HL-60 (cell line): Measurements from ENCODE around the gene LMTK2.

ENCODE experiments used
- DNase-seq, 2 experiments: peaks; one replicate each; pipeline ENCODE4 v3.0.0-alpha.2; 2010 to 2020; ENCODE audit warnings: low read depth in 1 of 2, low spot score in 1 of 2
- H3K27ac ChIP-seq: fragments of 250-450 bp; sonication (Bioruptor Pico); replicated peaks from 2 replicates; pipeline ENCODE4 v1.5.1; 2020; ENCODE audit warnings: mild to moderate bottlenecking, moderate library complexity
- H3K27me3 ChIP-seq: fragments of 250-450 bp; sonication (Bioruptor Pico); 2 replicates; pipeline ENCODE4 v1.5.1; 2021; ENCODE audit warnings: mild to moderate bottlenecking, moderate library complexity; ENCODE audit not compliant: insufficient read depth, poor library complexity, severe bottlenecking
- H3K4me3 ChIP-seq: replicated peaks from 2 replicates; pipeline ENCODE4 v1.5.1; 2011; ENCODE audit warnings: mild to moderate bottlenecking, control low read depth, low read length; ENCODE audit not compliant: insufficient read depth
- GABPA ChIP-seq: IDR thresholded peaks from 2 replicates; pipeline ENCODE4 v1.6.1; 2012; ENCODE audit warnings: low read depth
- POLR2AphosphoS5 ChIP-seq: IDR thresholded peaks from 2 replicates; pipeline ENCODE4 v1.6.1; 2012; ENCODE audit warnings: low read depth
- SPI1 ChIP-seq: IDR thresholded peaks from 2 replicates; pipeline ENCODE4 v1.6.1; 2012; ENCODE audit warnings: low read depth, mild to moderate bottlenecking, borderline replicate concordance
- TF ChIP-seq, protein P1 (sequence below): IDR thresholded peaks from 2 replicates; pipeline ENCODE4 v1.6.1; 2012; ENCODE audit warnings: low read depth; ENCODE audit not compliant: insufficient replicate concordance
- TF ChIP-seq, protein P2 (sequence below): IDR thresholded peaks from one replicate; pipeline ENCODE4 v1.5.1; 2011; ENCODE audit warnings: low read length, control low read depth, inconsistent platforms; ENCODE audit not compliant: insufficient read depth

LMTK2 gene

DNA sequence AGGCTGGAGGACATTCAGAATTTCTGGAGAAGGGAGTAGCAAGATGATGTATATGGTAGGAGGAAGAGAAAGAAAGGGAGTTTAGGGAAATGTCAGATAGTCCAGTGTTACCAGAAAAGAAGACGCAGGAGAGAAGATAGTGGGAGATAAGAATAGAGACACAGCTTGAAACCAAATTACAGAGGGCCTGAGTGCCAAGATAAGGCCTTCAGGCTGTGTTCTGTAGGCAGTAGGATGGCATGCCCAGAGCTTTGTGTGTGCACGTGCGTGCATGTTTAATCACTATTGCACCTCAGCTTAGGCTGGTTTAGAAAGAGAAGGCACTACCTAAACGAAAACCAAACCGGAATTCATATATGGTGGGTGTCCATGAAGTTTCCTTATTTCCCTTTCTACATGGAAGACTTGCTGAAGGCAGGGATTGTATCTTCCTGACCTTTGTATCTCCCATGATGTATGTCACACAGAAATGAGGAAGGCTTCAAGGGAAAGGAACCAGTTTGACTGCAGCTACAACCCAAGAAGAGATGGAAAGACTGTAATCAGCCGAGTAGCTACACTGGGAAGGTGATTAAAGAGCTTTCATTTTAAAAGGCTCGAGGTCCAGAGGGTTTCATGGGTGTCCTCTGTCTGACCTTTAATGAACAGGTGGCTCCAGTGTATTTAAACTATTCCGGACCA, 68.7 kb downstream of the LMTK2 start:
- TF ChIP-seq SPI1 (no peak), GABPA (no peak), POLR2AphosphoS5 (no peak)
- TF ChIP-seq, protein P1, sequence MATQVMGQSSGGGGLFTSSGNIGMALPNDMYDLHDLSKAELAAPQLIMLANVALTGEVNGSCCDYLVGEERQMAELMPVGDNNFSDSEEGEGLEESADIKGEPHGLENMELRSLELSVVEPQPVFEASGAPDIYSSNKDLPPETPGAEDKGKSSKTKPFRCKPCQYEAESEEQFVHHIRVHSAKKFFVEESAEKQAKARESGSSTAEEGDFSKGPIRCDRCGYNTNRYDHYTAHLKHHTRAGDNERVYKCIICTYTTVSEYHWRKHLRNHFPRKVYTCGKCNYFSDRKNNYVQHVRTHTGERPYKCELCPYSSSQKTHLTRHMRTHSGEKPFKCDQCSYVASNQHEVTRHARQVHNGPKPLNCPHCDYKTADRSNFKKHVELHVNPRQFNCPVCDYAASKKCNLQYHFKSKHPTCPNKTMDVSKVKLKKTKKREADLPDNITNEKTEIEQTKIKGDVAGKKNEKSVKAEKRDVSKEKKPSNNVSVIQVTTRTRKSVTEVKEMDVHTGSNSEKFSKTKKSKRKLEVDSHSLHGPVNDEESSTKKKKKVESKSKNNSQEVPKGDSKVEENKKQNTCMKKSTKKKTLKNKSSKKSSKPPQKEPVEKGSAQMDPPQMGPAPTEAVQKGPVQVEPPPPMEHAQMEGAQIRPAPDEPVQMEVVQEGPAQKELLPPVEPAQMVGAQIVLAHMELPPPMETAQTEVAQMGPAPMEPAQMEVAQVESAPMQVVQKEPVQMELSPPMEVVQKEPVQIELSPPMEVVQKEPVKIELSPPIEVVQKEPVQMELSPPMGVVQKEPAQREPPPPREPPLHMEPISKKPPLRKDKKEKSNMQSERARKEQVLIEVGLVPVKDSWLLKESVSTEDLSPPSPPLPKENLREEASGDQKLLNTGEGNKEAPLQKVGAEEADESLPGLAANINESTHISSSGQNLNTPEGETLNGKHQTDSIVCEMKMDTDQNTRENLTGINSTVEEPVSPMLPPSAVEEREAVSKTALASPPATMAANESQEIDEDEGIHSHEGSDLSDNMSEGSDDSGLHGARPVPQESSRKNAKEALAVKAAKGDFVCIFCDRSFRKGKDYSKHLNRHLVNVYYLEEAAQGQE = no peak
- TF ChIP-seq, protein P2, sequence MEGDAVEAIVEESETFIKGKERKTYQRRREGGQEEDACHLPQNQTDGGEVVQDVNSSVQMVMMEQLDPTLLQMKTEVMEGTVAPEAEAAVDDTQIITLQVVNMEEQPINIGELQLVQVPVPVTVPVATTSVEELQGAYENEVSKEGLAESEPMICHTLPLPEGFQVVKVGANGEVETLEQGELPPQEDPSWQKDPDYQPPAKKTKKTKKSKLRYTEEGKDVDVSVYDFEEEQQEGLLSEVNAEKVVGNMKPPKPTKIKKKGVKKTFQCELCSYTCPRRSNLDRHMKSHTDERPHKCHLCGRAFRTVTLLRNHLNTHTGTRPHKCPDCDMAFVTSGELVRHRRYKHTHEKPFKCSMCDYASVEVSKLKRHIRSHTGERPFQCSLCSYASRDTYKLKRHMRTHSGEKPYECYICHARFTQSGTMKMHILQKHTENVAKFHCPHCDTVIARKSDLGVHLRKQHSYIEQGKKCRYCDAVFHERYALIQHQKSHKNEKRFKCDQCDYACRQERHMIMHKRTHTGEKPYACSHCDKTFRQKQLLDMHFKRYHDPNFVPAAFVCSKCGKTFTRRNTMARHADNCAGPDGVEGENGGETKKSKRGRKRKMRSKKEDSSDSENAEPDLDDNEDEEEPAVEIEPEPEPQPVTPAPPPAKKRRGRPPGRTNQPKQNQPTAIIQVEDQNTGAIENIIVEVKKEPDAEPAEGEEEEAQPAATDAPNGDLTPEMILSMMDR = no peak
- no peak for DNase-seq
- Histone ChIP-seq H3K27me3 (no peaks in the 10 kb centered on the region), H3K27ac (no peak overlapping the region), H3K4me3 (no peak overlapping the region)

DNA sequence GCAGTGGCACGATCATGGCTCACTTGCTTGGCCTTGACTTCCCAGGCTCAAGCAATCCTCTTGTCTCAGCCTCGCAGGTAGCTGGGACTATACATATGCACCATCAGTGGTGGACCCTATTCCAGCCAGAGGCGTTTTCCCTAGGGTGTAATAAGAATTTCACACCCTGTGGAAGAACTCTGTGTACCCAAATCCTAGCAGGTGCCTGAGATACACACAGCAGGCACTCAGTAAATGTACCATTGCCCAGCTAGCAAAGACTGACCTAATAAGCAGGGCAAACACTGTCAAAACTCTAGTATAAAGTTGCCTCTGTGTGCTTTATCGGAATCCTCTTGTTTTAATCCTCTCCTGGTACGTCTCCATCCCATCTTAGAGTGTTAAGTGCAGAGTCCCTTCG, 70.9 kb downstream of the LMTK2 start:
- H3K27me3 ChIP-seq = no peaks in the 10 kb centered on the region
- H3K4me3 ChIP-seq = no peak overlapping the region
- no peak overlapping the region for H3K27ac ChIP-seq
- TF ChIP-seq GABPA (no peak), SPI1 (no peak), POLR2AphosphoS5 (no peak)
- TF ChIP-seq, protein P2 = no peak
- TF ChIP-seq, protein P1 = no peak
- no peak for DNase-seq

DNA sequence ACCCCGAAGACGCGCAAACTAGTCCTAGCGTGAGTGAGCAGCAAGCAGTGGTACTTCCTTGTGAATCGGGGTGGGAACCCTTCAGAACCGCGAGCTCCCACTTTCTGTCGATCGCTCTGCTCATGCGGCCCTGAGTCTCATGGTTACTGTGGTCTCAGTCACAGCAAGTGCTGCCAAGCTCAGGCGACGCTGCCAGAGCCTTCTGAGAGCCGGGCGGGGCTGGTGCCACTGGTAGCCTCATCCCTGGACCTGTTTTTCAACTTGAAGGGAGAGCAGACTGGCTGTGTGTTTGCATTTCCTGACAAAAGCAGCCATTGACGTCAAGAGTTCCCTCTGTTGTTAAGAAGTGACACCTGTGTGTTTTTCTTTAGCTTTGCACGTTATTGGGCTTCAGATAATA, 71.7 kb downstream of the LMTK2 start:
- no peak for DNase-seq
- no peak overlapping the region for H3K27ac ChIP-seq
- H3K4me3 ChIP-seq = no peak overlapping the region
- no peaks in the 10 kb centered on the region for H3K27me3 ChIP-seq
- no peak for TF ChIP-seq SPI1
- TF ChIP-seq, protein P1 = no peak
- TF ChIP-seq POLR2AphosphoS5 = no peak
- no peak for TF ChIP-seq GABPA
- TF ChIP-seq, protein P2 = no peak
